Lower lobe of right lung (tissue), 2 donors: ENCODE results near the gene RBM38. TPM values are rescaled to one million over a fixed set of nuclear protein-coding genes. Genes with fewer than 3 reads are reported as not detected.

Experiments used
- ATAC-seq, 2 donors: fragments of 200-7000 bp; cut with Tn5 transposase; one replicate each; pipeline ENCODE4 v1.9.1; 2020 to 2022; ENCODE audit warnings: mild to moderate bottlenecking in 2 of 2, moderate library complexity in 2 of 2
- DNase-seq: peaks from one replicate; pipeline ENCODE4 v3.0.0-alpha.2; 2020
- H3K27ac ChIP-seq: fragments of 200-600 bp; one replicate; pipeline ENCODE4 v1.8.0; 2022
- H3K27me3 ChIP-seq: fragments of 200-600 bp; one replicate; pipeline ENCODE4 v1.8.0; 2022; ENCODE audit warnings: low read depth
- H3K36me3 ChIP-seq: fragments of 200-600 bp; one replicate; pipeline ENCODE4 v1.8.0; 2022; ENCODE audit warnings: mild to moderate bottlenecking
- H3K4me1 ChIP-seq: fragments of 200-600 bp; one replicate; pipeline ENCODE4 v1.8.0; 2022
- H3K4me3 ChIP-seq: fragments of 200-600 bp; one replicate; pipeline ENCODE4 v1.8.0; 2022; ENCODE audit warnings: mild to moderate bottlenecking
- H3K9me3 ChIP-seq: fragments of 200-600 bp; one replicate; pipeline ENCODE4 v1.8.0; 2022
- intact Hi-C: fragments of 100-400 bp; cut with DNase I; formaldehyde crosslinking; loops from one replicate; pipeline ENCODE4 v1.11.0; 2022
- total RNA-seq: library from RNA; stranded (reverse); fragmentation: NEBNext Ultra II Directional; extraction: Animal tissue kit (Norgen Biotek cat#: 25700); gene quantifications from one replicate; pipeline ENCODE4 v1.2.1, GENCODE V29; 2021
- TF ChIP-seq, protein P1 (sequence below): fragments of 200-600 bp; IDR thresholded peaks from one replicate; pipeline ENCODE4 v1.8.0; 2022; ENCODE audit warnings: antibody characterized with exemption, mild to moderate bottlenecking
- donor health status: DM: no; HTN: yes; CAD: no; lungs with severe emphysema.

Gene RBM38
- total RNA-seq, 1 donor from 2014 or later: 15.5 TPM

DNA sequence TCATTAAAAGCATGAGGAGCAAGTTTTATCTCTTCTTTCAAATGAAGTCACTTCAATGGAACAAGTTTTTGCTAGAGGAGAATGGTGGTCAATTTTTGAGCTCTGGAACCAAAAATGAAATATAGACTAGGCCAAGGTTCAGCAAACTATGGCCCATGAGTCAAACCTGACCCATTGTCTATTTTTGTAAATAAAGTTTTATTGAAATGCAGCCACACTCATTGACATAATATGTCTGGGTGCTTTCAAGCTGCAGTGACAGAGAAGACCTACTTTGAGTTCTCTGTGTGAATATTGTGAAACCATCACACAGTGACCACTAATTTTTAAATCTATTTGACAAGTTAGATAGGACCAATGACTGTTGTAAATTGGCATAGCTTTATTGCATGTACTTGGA, 26.7 kb upstream of the RBM38 start:
- Histone ChIP-seq H3K4me1 (no peaks in the 10 kb centered on the region), H3K27ac (no peak overlapping the region), H3K27me3 (no peaks in the 10 kb centered on the region), H3K36me3 (no peaks in the 10 kb centered on the region), H3K9me3 (no peaks in the 10 kb centered on the region), H3K4me3 (no peak overlapping the region)
- intact Hi-C loops: no loop called here
- DNase-seq (no peak), ATAC-seq (no peak)
- TF ChIP-seq, protein P1, sequence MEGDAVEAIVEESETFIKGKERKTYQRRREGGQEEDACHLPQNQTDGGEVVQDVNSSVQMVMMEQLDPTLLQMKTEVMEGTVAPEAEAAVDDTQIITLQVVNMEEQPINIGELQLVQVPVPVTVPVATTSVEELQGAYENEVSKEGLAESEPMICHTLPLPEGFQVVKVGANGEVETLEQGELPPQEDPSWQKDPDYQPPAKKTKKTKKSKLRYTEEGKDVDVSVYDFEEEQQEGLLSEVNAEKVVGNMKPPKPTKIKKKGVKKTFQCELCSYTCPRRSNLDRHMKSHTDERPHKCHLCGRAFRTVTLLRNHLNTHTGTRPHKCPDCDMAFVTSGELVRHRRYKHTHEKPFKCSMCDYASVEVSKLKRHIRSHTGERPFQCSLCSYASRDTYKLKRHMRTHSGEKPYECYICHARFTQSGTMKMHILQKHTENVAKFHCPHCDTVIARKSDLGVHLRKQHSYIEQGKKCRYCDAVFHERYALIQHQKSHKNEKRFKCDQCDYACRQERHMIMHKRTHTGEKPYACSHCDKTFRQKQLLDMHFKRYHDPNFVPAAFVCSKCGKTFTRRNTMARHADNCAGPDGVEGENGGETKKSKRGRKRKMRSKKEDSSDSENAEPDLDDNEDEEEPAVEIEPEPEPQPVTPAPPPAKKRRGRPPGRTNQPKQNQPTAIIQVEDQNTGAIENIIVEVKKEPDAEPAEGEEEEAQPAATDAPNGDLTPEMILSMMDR: no peak

DNA sequence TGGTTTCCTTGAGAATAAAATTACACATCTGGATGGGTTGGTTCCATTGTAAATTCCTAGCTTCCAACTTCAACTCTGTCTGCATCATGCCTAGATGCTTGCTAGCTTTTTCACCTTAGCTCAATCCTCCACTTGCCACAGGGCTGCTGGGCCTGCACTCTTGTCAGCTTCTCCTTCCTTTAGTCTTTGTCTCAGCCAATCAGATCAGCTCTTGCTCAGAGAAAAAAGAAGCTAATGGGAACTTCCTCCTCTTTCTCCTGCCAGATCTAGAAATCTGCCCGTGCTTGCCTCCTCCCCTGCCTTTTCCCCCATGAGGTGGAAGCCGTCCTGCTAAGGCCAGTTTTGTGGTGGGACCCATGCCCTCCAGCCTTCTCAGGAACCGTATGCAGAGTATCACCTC, 21.6 kb upstream of the RBM38 start:
- TF ChIP-seq, protein P1: no peak
- Histone ChIP-seq H3K27me3 (no peaks in the 10 kb centered on the region), H3K9me3 (no peaks in the 10 kb centered on the region), H3K27ac (no peak overlapping the region), H3K4me3 (no peak overlapping the region), H3K4me1 (peaks cover 5% of the 10 kb centered on the region), H3K36me3 (no peaks in the 10 kb centered on the region)
- ATAC-seq (no peak), DNase-seq (no peak)
- intact Hi-C loops: no loop called here

DNA sequence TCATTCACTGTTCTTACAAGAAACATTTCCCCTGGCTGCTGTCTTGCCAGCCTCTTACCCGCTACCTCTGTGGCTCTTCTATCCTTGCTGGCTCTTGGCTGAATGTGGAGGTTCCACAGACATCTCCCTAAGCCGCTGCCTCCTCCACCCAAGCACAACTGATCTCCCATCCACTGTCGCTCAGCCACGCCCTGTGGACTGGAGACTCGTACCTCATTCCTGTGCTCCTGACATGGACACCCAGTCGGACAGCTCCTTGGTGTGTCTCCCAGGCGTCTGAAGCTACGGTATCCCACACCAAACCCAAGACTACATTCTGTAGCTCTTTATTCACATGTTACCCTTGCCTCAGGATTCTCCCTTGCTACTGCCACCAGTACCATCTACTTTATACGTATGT, 20.9 kb upstream of the RBM38 start:
- no peak overlapping the region for H3K4me3 ChIP-seq
- no peaks in the 10 kb centered on the region for H3K36me3 ChIP-seq
- H3K27ac ChIP-seq: no peak overlapping the region
- no peak for ATAC-seq
- DNase-seq: no peak
- no peaks in the 10 kb centered on the region for H3K9me3 ChIP-seq
- TF ChIP-seq, protein P1: no peak
- intact Hi-C loops: no loop called here
- no peaks in the 10 kb centered on the region for H3K27me3 ChIP-seq
- H3K4me1 ChIP-seq: peaks cover 7% of the 10 kb centered on the region

GRCh38 chr20:57371363-57371762, 19.8 kb upstream of the RBM38 start:
- H3K27ac ChIP-seq: no peak overlapping the region
- H3K4me1 ChIP-seq: peaks cover 7% of the 10 kb centered on the region
- TF ChIP-seq, protein P1: no peak
- no peak overlapping the region for H3K4me3 ChIP-seq
- DNase-seq (no peak), ATAC-seq (no peak)
- H3K27me3 ChIP-seq: no peaks in the 10 kb centered on the region
- intact Hi-C loops: no loop called here
- no peaks in the 10 kb centered on the region for H3K9me3 ChIP-seq
- no peaks in the 10 kb centered on the region for H3K36me3 ChIP-seq

GRCh38 chr20:57372157-57372556, 19.0 kb upstream of the RBM38 start:
- TF ChIP-seq, protein P1: no peak
- no peaks in the 10 kb centered on the region for H3K36me3 ChIP-seq
- H3K4me3 ChIP-seq: no peak overlapping the region
- no peaks in the 10 kb centered on the region for H3K9me3 ChIP-seq
- no peaks in the 10 kb centered on the region for H3K27me3 ChIP-seq
- no peak overlapping the region for H3K27ac ChIP-seq
- intact Hi-C loops: no loop called here
- peaks cover 7% of the 10 kb centered on the region for H3K4me1 ChIP-seq
- ATAC-seq (no peak), DNase-seq (no peak)
